A172 (cell line): ENCODE results near the gene RFX3. TPM values are rescaled to one million over a fixed set of nuclear protein-coding genes. Genes with fewer than 3 reads are reported as not detected.

Experiments
- DNase-seq: peaks from one replicate; pipeline ENCODE4 v3.0.0-alpha.2; 2015; ENCODE audit warnings: low spot score
- total RNA-seq: library from RNA; depleted of rRNA; stranded (reverse); fragments of >200 nt; shearing (Covaris generic); gene quantifications from 2 replicates; pipeline ENCODE4 v1.2.3, GENCODE V29; 2014

Gene RFX3
- total RNA-seq, 1 experiment from 2014 or later = 3.1 TPM

DNA sequence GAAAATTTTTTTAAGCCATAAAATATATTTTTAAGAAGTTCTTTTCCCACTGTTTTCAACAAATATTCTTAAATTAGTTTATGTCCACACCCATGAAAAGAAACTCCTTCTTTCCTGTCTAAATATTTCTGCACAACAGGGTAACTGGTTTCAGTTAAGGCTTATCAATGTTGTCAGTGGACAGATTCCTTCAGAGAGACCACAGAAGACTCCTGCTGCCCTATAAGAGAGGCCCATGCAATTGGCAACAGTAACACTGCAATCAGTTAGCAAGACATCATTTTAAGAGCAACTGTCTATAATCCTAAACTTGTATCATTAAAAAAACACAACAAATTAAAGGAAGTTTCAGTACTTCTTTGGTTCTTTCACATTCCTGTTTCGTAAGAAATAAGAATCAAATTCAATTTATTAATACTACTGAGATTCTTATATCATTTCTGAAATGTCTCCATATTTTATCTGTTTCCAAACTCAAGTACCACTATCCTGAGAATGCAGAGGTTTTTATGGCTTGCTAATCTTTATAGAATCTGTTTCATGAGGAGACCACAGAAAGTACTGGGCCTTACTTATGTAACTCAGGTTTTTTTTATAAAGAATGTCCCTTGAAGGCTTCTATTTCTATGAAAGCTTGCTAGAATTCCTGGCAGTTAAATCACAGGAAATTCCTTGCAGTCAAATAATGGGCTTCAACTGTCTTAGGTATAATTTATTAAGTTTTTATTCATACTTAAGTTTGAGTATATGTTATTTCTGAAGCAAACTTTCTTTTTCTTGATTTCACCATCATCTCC, 240.2 kb downstream of the RFX3 start:
- peak; percentile 26 for DNase-seq

DNA sequence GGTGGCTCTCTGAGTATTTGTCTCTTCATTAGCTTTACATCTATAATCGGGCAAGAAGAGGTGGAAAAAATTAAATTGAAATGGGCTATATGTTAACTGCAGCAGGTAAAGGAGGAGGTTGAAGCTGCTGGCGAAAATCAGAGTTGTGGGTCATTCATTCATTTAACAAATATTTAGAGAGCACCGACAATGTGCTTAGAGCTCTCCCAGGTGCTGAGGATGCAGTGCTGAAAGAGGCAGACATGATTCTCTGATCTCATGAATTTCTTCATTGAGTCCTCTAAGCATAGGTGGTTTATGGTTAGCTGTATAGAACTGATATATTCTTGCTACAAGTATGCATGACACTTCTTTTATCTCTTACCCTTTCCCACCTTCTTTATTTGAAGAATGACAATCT, 243.4 kb downstream of the RFX3 start:
- no peak for DNase-seq

- no peak for DNase-seq
Observed at GRCh38 chr9:3281399-3281798, 244.4 kb downstream of the RFX3 start.

- no peak for DNase-seq
Observed at GRCh38 chr9:3277200-3277599, 248.6 kb downstream of the RFX3 start.

GRCh38 chr9:3271581-3271980, 254.2 kb downstream of the RFX3 start:
- no peak for DNase-seq

GRCh38 chr9:3271157-3271556, 254.6 kb downstream of the RFX3 start:
- no peak for DNase-seq

DNA sequence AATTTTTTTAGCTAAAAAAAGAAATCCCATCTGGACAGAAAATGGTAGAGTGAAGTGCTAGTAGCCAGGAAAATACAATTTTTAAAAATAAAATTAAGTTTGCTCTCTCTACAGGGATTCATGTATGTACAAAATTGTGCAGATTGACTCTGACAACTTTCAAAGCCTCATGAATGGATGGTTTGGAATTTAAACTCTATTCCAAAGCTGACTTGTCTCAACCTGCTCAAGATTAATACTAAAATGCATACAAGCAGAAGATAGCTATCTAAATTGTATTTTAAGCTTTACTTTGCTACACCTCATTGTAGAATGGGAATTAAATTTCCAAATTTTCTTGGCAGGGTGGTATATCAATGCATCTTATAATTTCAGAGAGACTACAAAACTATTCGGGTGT, 257.6 kb downstream of the RFX3 start:
- DNase-seq = no peak

GRCh38 chr9:3263698-3264097, 262.1 kb downstream of the RFX3 start:
- DNase-seq = no peak

- no peak for DNase-seq
Observed at GRCh38 chr9:3262826-3263529, 262.8 kb downstream of the RFX3 start.

- DNase-seq = no peak
Observed at GRCh38 chr9:3261484-3261883, 264.3 kb downstream of the RFX3 start.

DNA sequence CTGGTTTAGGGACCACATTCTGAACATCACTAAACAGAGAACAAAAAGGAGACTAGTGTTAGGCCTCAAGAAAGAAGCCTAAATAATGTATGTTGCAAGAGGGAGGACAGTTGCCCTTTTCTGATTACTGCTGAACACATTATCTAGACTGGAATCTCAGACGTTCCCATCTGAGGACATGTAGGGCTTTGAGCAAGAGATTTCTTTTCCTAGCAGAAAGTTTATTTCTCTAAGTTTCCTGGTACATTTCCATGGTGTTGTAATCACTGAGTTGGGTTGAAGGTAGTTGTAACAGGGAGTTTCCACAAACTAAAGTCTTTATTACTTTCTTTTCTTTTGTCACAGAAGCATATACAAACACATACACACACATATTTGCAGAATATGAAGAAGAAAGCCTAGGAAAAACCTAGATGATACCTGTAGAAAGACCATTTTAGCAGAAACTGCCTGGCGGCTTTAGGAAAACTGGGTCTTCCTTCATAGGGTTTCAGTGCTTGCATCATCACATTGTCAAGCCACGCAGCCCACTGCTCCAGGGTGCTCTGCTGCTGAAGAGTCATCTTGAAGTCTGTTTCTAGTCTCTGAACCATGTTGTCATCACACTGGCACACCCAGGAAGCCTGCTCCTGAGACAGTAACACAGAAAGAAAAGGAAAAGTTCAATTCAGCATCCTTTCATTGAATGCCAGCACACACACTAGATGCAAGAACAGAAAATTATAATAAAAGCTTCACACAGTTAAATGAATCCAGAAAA, 269.1 kb downstream of the RFX3 start:
- no peak for DNase-seq

DNA sequence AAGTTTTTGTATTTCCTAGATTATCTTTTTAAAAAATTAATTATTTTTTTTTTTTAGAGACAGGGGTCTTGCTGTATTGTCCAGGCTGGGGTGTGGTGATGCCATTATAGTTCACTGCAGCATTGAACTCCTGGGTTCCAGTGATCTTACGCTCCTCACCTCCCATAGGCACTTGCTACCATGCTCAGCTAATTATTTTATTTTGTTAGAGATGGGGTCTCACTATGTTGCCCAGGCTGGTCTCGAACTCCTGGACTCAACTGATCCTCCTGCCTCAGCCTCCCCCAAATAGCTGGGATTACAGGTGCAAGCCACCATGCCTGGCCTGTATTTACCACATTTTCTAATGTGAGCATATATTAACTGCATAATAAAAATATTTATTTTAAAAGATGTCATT, 274.5 kb downstream of the RFX3 start:
- DNase-seq = no peak

DNA sequence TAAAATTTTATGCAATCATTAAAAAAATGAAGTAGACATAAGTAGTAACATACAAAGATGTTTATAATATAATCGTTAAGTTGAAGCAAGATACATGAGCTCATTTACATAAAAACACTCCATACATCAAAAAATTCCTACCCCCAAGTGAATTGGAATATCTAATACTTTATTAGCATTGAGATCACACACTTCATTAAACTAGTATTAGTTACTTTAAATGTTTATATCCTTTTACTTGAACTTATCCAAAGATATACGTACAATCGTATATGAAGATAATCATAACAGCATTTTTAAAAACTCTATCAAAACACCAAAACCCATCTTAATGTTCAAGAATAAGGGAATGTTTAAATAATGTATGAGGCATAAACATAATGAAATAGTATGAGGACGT, 275.1 kb downstream of the RFX3 start:
- no peak for DNase-seq

- no peak for DNase-seq
Observed at GRCh38 chr9:3247211-3247610, 278.6 kb downstream of the RFX3 start.

- no peak for DNase-seq
Observed at GRCh38 chr9:3246241-3246640, 279.6 kb downstream of the RFX3 start.

GRCh38 chr9:3244963-3245653, 280.7 kb downstream of the RFX3 start:
- DNase-seq = no peak

- no peak for DNase-seq
Observed at GRCh38 chr9:3243683-3244082, 282.1 kb downstream of the RFX3 start.

- DNase-seq = no peak
Observed at GRCh38 chr9:3241290-3241689, 284.5 kb downstream of the RFX3 start.

GRCh38 chr9:3240656-3241268, 285.0 kb downstream of the RFX3 start:
- peak; percentile 54 for DNase-seq

DNA sequence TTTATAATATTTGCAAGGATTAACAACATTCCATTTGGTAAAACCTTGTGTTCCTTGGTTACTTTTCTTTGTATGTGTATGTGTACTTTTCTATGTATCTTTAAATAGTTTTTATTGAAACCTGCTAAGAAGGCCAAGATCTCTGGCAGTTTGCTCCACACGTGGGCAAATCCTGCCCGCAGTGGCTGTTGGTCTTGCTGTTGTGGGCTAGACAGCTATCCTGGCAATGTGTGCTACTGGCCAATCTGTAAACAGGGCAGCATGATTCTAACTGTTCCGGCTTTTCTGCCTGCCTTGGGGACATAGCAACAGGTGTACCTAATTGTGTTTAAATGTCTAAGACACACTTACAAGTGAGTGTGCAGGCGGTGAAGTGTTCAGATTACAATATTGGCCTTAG, 286.6 kb downstream of the RFX3 start:
- no peak for DNase-seq

DNA sequence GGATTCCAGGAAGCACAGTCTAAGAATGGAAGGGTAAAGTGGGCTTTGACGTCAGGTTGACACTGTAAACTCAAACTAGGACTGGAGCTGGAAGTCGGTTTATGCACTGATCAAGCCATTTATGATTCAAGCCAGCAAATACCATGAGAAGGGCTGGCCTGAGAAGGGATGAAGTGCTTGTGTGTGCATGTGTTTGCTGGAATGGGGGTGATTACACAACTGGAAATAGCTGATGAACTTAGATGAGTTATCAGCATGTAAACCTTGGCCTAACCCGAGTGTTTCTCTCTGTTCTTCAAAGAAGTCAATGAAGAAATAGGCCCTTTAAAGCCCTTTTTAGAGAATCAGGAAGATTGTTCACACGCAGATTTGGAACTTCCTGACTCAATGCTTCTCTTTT, 287.6 kb downstream of the RFX3 start:
- no peak for DNase-seq

DNA sequence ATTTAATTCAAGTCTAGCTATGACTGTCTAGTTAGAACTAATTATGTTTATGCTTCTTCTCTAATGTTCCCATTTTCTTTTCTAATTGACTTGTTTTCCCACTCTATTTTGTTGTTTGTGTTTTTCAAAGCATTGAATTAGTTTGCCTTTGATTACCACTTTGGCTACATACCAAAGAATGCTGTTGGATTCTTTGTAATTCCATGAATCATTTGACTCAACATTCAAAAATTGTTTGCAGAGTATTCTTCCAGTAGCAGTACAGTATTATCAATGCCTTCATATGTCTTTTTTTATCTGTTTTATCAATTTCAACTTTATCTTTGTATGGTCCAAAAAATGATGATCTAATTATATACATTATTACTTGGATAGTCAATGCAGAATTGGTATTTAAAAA, 288.7 kb downstream of the RFX3 start:
- DNase-seq = no peak
